K562 treated with DMSO at 1 percent for 4 hours (cell line): Measurements from ENCODE around the gene FASTK. TPM values are rescaled to one million over a fixed set of nuclear protein-coding genes. Genes with fewer than 3 reads are reported as not detected.

Experiments used
- total RNA-seq: library from RNA; unstranded; fragments of 300-600 nt; gene quantifications from 2 replicates; pipeline ENCODE4 v1.2.3, GENCODE V29; 2022; ENCODE audit not compliant: insufficient read depth

The FASTK gene
- total RNA-seq, result 110 and 123 TPM in 2 replicates

GRCh38 chr7:151080522-151081169 lies at the start of gene FASTK:
Gene FASTK (minus strand): TSS chr7:151080809. CDS start chr7:151080766, 43 bp downstream.

GRCh38 chr7:151085691-151086620 lies 5.3 kb upstream of the FASTK start, which contains the start of gene AGAP3:
Gene AGAP3 (plus strand): TSS chr7:151086475. CDS start chr7:151086742, 267 bp downstream.

GRCh38 chr7:151083071-151083823 lies 2.6 kb upstream of the FASTK start, which contains the start of gene TMUB1:
Gene TMUB1 (minus strand): TSS chr7:151083493. CDS start chr7:151082563, 930 bp downstream.

GRCh38 chr7:151059367-151060112 lies 21.1 kb downstream of the FASTK start, which contains the start of gene SLC4A2:
Gene SLC4A2 (plus strand): TSS chr7:151059589. CDS start chr7:151061988, 2,399 bp downstream.

GRCh38 chr7:151057506-151057988 lies 23.1 kb downstream of the FASTK start, which contains the start of gene CDK5:
Gene CDK5 (minus strand): TSS chr7:151057897. CDS start chr7:151057848, 49 bp downstream.

GRCh38 chr7:151047976-151048815 lies 32.4 kb downstream of the FASTK start, which contains the start of gene ASIC3:
Gene ASIC3 (plus strand): TSS chr7:151048531. CDS start chr7:151048886, 355 bp downstream.

GRCh38 chr7:151028131-151028947 lies 52.3 kb downstream of the FASTK start, which contains the start of gene ABCB8:
Gene ABCB8 (plus strand): TSS chr7:151028450. CDS start chr7:151028516, 66 bp downstream.

Other genes starting within 250 kb of the FASTK start
- gene AOC1, start 228.3 kb downstream of the FASTK start, total RNA-seq, result not detected in 2 replicates
- 237 and 415 TPM in 2 replicates for gene KCNH2, start 102.5 kb downstream of the FASTK start, total RNA-seq
- gene NOS3, start 89.8 kb downstream of the FASTK start, total RNA-seq, result 52.5 and 62.3 TPM in 2 replicates
- 2.0 TPM in 1 of 2 replicates, not detected in the other for gene ATG9B, start 56.3 kb downstream of the FASTK start, total RNA-seq
- gene ABCB8, start 52.4 kb downstream of the FASTK start, total RNA-seq, result 38.5 and 41.9 TPM in 2 replicates
- gene ASIC3, start 32.3 kb downstream of the FASTK start, total RNA-seq, result 6.6 and 9.8 TPM in 2 replicates
- gene CDK5, start 22.9 kb downstream of the FASTK start, total RNA-seq, result 40.4 and 43.9 TPM in 2 replicates
- 296 and 338 TPM in 2 replicates for gene SLC4A2, start 21.2 kb downstream of the FASTK start, total RNA-seq
- gene TMUB1, start 2.7 kb upstream of the FASTK start, total RNA-seq, result 233 and 285 TPM in 2 replicates
- gene AGAP3, start 5.7 kb upstream of the FASTK start, total RNA-seq, result 62.0 and 96.8 TPM in 2 replicates
- not detected in 2 replicates for gene GBX1, start 86.9 kb upstream of the FASTK start, total RNA-seq
- not detected in 2 replicates for gene ASB10, start 106.4 kb upstream of the FASTK start, total RNA-seq
- not detected in 2 replicates for gene H2BK1, start 129.7 kb upstream of the FASTK start, total RNA-seq
- 42.8 and 52.5 TPM in 2 replicates for gene ABCF2, start 146.4 kb upstream of the FASTK start, total RNA-seq
- 36.8 and 52.9 TPM in 2 replicates for gene CHPF2, start 151.7 kb upstream of the FASTK start, total RNA-seq
- 4.3 and 5.3 TPM in 2 replicates for gene SMARCD3, start 167.9 kb upstream of the FASTK start, total RNA-seq